PC-3 (cell line): Measurements from ENCODE around the gene LATS2. TPM values are rescaled to one million over a fixed set of nuclear protein-coding genes. Genes with fewer than 3 reads are reported as not detected.
A peak's percentile ranks its signal among the peaks of the same experiment; 100 is the strongest.

Source experiments
- ATAC-seq: fragments of 200-7000 bp; cut with Tn5 transposase; 2 replicates; pipeline ENCODE4 v1.9.1; 2020; ENCODE audit warnings: mild to moderate bottlenecking, moderate library complexity
- BruUV-seq: library from RNA; stranded (reverse); fragments of 400-500 nt; replicated peaks from 2 replicates; lab custom pipeline; 2021; lab: Mats Ljungman, UMichigan
- CTCF ChIA-PET: fragments of 300-600 bp; sonication (Branson Sonifier 250); formaldehyde crosslinking; loops from one replicate; lab custom pipeline; 2022; ENCODE audit warnings: antibody characterized with exemption; lab: Charles Lee
- POLR2A ChIA-PET: fragments of 300-600 bp; sonication (Branson Sonifier 250); formaldehyde crosslinking; loops from one replicate; lab custom pipeline; 2022; ENCODE audit warnings: antibody characterized with exemption; ENCODE audit not compliant: unreplicated experiment; lab: Charles Lee
- DNase-seq: peaks from one replicate; pipeline ENCODE4 v3.0.0-alpha.2; 2015
- H2AFZ ChIP-seq: fragments of 300-600 bp; sonication (generic); 2 replicates; pipeline ENCODE4 v1.6.0; 2016; ENCODE audit warnings: antibody characterized with exemption, low read length
- H3F3A ChIP-seq: fragments of 300-600 bp; sonication (generic); one replicate; pipeline ENCODE4 v1.6.0; 2017; ENCODE audit warnings: antibody characterized with exemption, low read length, control low read depth, mild to moderate bottlenecking; ENCODE audit not compliant: unreplicated experiment
- H3K27ac ChIP-seq: fragments of 300-600 bp; sonication (generic); 2 replicates; pipeline ENCODE4 v1.5.1; 2016; ENCODE audit warnings: mild to moderate bottlenecking, low read length
- H3K27me3 ChIP-seq: fragments of 300-600 bp; sonication (generic); 2 replicates; pipeline ENCODE4 v1.6.1; 2016; ENCODE audit warnings: low read length, mixed read lengths
- H3K36me3 ChIP-seq: fragments of 300-600 bp; sonication (generic); 2 replicates; pipeline ENCODE4 v1.6.1; 2016; ENCODE audit warnings: low read depth, mixed run types, low read length, mixed read lengths
- H3K4me1 ChIP-seq: fragments of 300-600 bp; sonication (generic); 2 replicates; pipeline ENCODE4 v1.5.1; 2016; ENCODE audit warnings: low read length; ENCODE audit not compliant: insufficient read depth
- H3K4me2 ChIP-seq: fragments of 300-600 bp; sonication (generic); 2 replicates; pipeline ENCODE4 v1.6.0; 2016; ENCODE audit warnings: low read length
- H3K4me3 ChIP-seq: fragments of 300-600 bp; sonication (generic); 2 replicates; pipeline ENCODE4 v1.5.1; 2016; ENCODE audit warnings: mild to moderate bottlenecking, low read length, mixed read lengths
- H3K79me2 ChIP-seq: fragments of 300-600 bp; sonication (generic); 2 replicates; pipeline ENCODE4 v1.6.1; 2017; ENCODE audit warnings: low read length, mixed read lengths
- H3K9ac ChIP-seq: fragments of 300-600 bp; sonication (generic); 2 replicates; pipeline ENCODE4 v1.6.0; 2016; ENCODE audit warnings: mild to moderate bottlenecking, low read length
- H3K9me2 ChIP-seq: fragments of 300-600 bp; sonication (generic); replicated peaks from 2 replicates; pipeline ENCODE4 v1.6.1; 2016; ENCODE audit warnings: mixed run types, low read length, mixed read lengths
- H3K9me3 ChIP-seq: fragments of 300-600 bp; sonication (generic); 2 replicates; pipeline ENCODE4 v1.6.1; 2016; ENCODE audit warnings: low read length, mixed read lengths
- H4K20me1 ChIP-seq: fragments of 300-600 bp; sonication (generic); 2 replicates; pipeline ENCODE4 v1.6.1; 2016; ENCODE audit warnings: low read length, mixed read lengths
- CTCF ChIP-seq: fragments of 300-600 bp; sonication (generic); conservative IDR thresholded peaks from 2 replicates; pipeline ENCODE4 v1.5.1; 2017; ENCODE audit warnings: antibody characterized with exemption, low read depth, mild to moderate bottlenecking, low read length
- EZH2 ChIP-seq: fragments of 300-600 bp; sonication (generic); IDR thresholded peaks from one replicate; pipeline ENCODE4 v1.6.1; 2017; ENCODE audit warnings: antibody characterized with exemption, mild to moderate bottlenecking, low read length; ENCODE audit not compliant: unreplicated experiment
- EZH2phosphoT487 ChIP-seq: fragments of 300-600 bp; sonication (generic); IDR thresholded peaks from 2 replicates; pipeline ENCODE4 v1.6.1; 2018; ENCODE audit warnings: mild to moderate bottlenecking, antibody characterized with exemption, low read length, borderline replicate concordance
- intact Hi-C: fragments of 100-400 bp; cut with micrococcal nuclease; formaldehyde crosslinking; loops from 2 replicates; pipeline ENCODE4 v1.9.0; 2023
- total RNA-seq: library from RNA; depleted of rRNA; stranded (reverse); fragments of >200 nt; gene quantifications from 2 replicates; pipeline ENCODE4 v1.2.3, GENCODE V29; 2014

Gene LATS2
- total RNA-seq, 1 experiment from 2014 or later = 11.0 TPM

- Histone ChIP-seq H3K36me3 (no peaks in the 10 kb centered on the region), H3K9ac (no peak overlapping the region), H3K4me1 (peaks cover 10% of the 10 kb centered on the region), H3K9me2 (no peaks in the 10 kb centered on the region), H3K4me3 (no peak overlapping the region), H3F3A (no peaks in the 10 kb centered on the region), H3K79me2 (no peaks in the 10 kb centered on the region), H3K9me3 (no peaks in the 10 kb centered on the region), H3K27me3 (no peaks in the 10 kb centered on the region), H3K4me2 (peak overlapping the region; percentile 38; the same call in 1 of the 2 replicates), H2AFZ (peak overlapping the region; percentile 74), H3K27ac (no peak overlapping the region), H4K20me1 (no peaks in the 10 kb centered on the region)
- no TSS peak for BruUV-seq
- ChIA-PET CTCF (no interaction called here), POLR2A (no interaction called here)
- DNase-seq (peak; percentile 40), ATAC-seq (peak; percentile 24)
- intact Hi-C loops = no loop called here
- no peak for TF ChIP-seq EZH2phosphoT487
- no peak for TF ChIP-seq EZH2
- TF ChIP-seq CTCF = no peak
Observed at GRCh38 chr13:21106089-21106488, 44.7 kb upstream of the LATS2 start.

- Histone ChIP-seq H3K4me3 (no peak overlapping the region), H3K9ac (no peak overlapping the region), H3K9me2 (no peaks in the 10 kb centered on the region), H3K9me3 (no peaks in the 10 kb centered on the region), H3F3A (no peaks in the 10 kb centered on the region), H3K27me3 (no peaks in the 10 kb centered on the region), H2AFZ (no peak overlapping the region), H3K27ac (no peak overlapping the region), H3K36me3 (no peaks in the 10 kb centered on the region), H3K79me2 (no peaks in the 10 kb centered on the region), H4K20me1 (no peaks in the 10 kb centered on the region), H3K4me1 (peaks cover 10% of the 10 kb centered on the region), H3K4me2 (no peak overlapping the region)
- DNase-seq (no peak), ATAC-seq (no peak)
- TF ChIP-seq EZH2phosphoT487 (no peak), CTCF (no peak), EZH2 (no peak)
- ChIA-PET CTCF (no interaction called here), POLR2A (no interaction called here)
- intact Hi-C loops = no loop called here
- no TSS peak for BruUV-seq
Observed at GRCh38 chr13:21104199-21105019, 43.0 kb upstream of the LATS2 start.

- H3K4me3 ChIP-seq = no peak overlapping the region
- DNase-seq = no peak
- TF ChIP-seq CTCF (no peak), EZH2phosphoT487 (no peak), EZH2 (no peak)
- H3K27me3 ChIP-seq = no peaks in the 10 kb centered on the region
- no peaks in the 10 kb centered on the region for H3K9me2 ChIP-seq
- H3K4me1 ChIP-seq = peaks cover 10% of the 10 kb centered on the region
- CTCF ChIA-PET = no interaction called here
- no peak overlapping the region for H2AFZ ChIP-seq
- POLR2A ChIA-PET = no interaction called here
- no peaks in the 10 kb centered on the region for H3F3A ChIP-seq
- H3K9me3 ChIP-seq = no peaks in the 10 kb centered on the region
- H4K20me1 ChIP-seq = no peaks in the 10 kb centered on the region
- no peaks in the 10 kb centered on the region for H3K79me2 ChIP-seq
- no peak overlapping the region for H3K4me2 ChIP-seq
- no peak overlapping the region for H3K27ac ChIP-seq
- no peak for ATAC-seq
- no peaks in the 10 kb centered on the region for H3K36me3 ChIP-seq
- no peak overlapping the region for H3K9ac ChIP-seq
- no TSS peak for BruUV-seq
- intact Hi-C loops = no loop called here
Observed at GRCh38 chr13:21101865-21102576, 40.6 kb upstream of the LATS2 start.
